Kidney (tissue), 14 donors: ENCODE data around the gene OSBPL2. TPM values are rescaled to one million over a fixed set of nuclear protein-coding genes. Genes with fewer than 3 reads are reported as not detected.

Experiments used
- DNase-seq, 5 donors: peaks; one replicate each; pipeline ENCODE4 v3.0.0-alpha.2; 2013 to 2020
- FAIRE-seq: peaks from 2 replicates; lab custom pipeline; 2012; peaks lifted over from hg19 to GRCh38; lab: Jason Lieb, UNC
- H3K27ac ChIP-seq, 2 donors: one replicate each; pipeline ENCODE4 v1.7.0; 2013; ENCODE audit warnings: low read depth in 2 of 2, low read length in 2 of 2, inconsistent platforms in 1 of 2
- H3K27me3 ChIP-seq: one replicate; pipeline ENCODE4 v1.7.1; 2013; ENCODE audit warnings: low read length, inconsistent platforms; ENCODE audit not compliant: control insufficient read depth, insufficient read depth
- H3K36me3 ChIP-seq, 3 donors: one replicate each; pipeline versions ENCODE4 v1.7.0 to v1.7.1; 2013; ENCODE audit warnings: low read length in 3 of 3, control low read depth in 1 of 3, inconsistent platforms in 1 of 3; ENCODE audit not compliant: insufficient read depth in 3 of 3, control insufficient read depth in 2 of 3
- H3K4me1 ChIP-seq, 3 donors: one replicate each; pipeline versions ENCODE4 v1.7.0 to v1.7.1; 2013; ENCODE audit warnings: low read length in 3 of 3, inconsistent platforms in 1 of 3, low read depth in 1 of 3; ENCODE audit not compliant: control insufficient read depth in 2 of 3, insufficient read depth in 2 of 3
- H3K4me3 ChIP-seq, 3 donors: one replicate each; pipeline versions ENCODE4 v1.7.0 to v1.8.1; 2013; ENCODE audit warnings: low read length in 3 of 3, control low read depth in 1 of 3, inconsistent platforms in 1 of 3
- H3K9ac ChIP-seq, 3 donors: one replicate each; pipeline versions ENCODE4 v1.7.0 to v1.7.1; 2013; ENCODE audit warnings: low read length in 3 of 3, control low read depth in 1 of 3, inconsistent platforms in 1 of 3
- H3K9me3 ChIP-seq, 3 donors: one replicate each; pipeline versions ENCODE4 v1.7.0 to v1.7.1; 2013; ENCODE audit warnings: low read length in 3 of 3, control low read depth in 1 of 3, inconsistent platforms in 1 of 3; ENCODE audit not compliant: control insufficient read depth in 2 of 3, insufficient read depth in 1 of 3
- intact Hi-C: fragments of 100-400 bp; cut with DNase I; formaldehyde crosslinking; loops from one replicate; pipeline ENCODE4 v1.11.1; 2022
- polyA plus RNA-seq: library from polyadenylated mRNA; stranded (reverse); fragments of 350-450 nt; fragmentation: Illumina TruSeq; extraction: RNeasy Lipid Tissue Mini Kit (QIAGEN cat#74804); gene quantifications from one replicate; pipeline ENCODE4 v1.2.3, GENCODE V29; 2014; ENCODE audit warnings: low read depth, low replicate concordance; ENCODE audit not compliant: insufficient read depth
- total RNA-seq: library from RNA; stranded (reverse); fragmentation: NEBNext Ultra II Directional; extraction: Animal tissue kit (Norgen Biotek cat#: 25700); gene quantifications from one replicate; pipeline ENCODE4 v1.2.1, GENCODE V29; 2021
- TF ChIP-seq, protein P1 (sequence below): IDR thresholded peaks from 3 replicates; pipeline ENCODE4 v1.5.1; 2012; ENCODE audit warnings: mild to moderate bottlenecking, moderate library complexity, borderline replicate concordance; ENCODE audit not compliant: insufficient read depth; ENCODE audit errors: extremely low read depth
- donor health status: control.
- donor health status: control.
- donor health status: control.
- donor health status: control.
- donor health status: control.
- donor health status: DM: yes; HTN: yes; CAD: no.
- donor health status: Normal renal cell carcinoma (clear cell type).

OSBPL2 gene
- total and polyA plus RNA-seq, 2 donors from 2014 or later: 20.4 to 57.1 TPM

- FAIRE-seq (no peak), DNase-seq (peak in 1 of 5 donors; percentile 51)
- peaks cover 2% of the 10 kb centered on the region for H3K27me3 ChIP-seq
- no peaks in the 10 kb centered on the region for H3K36me3 ChIP-seq
- no peaks in the 10 kb centered on the region for H3K4me1 ChIP-seq
- no peak overlapping the region for H3K27ac ChIP-seq
- no peaks in the 10 kb centered on the region for H3K9me3 ChIP-seq
- no peak overlapping the region for H3K9ac ChIP-seq
- H3K4me3 ChIP-seq: no peak overlapping the region
- TF ChIP-seq, protein P1, sequence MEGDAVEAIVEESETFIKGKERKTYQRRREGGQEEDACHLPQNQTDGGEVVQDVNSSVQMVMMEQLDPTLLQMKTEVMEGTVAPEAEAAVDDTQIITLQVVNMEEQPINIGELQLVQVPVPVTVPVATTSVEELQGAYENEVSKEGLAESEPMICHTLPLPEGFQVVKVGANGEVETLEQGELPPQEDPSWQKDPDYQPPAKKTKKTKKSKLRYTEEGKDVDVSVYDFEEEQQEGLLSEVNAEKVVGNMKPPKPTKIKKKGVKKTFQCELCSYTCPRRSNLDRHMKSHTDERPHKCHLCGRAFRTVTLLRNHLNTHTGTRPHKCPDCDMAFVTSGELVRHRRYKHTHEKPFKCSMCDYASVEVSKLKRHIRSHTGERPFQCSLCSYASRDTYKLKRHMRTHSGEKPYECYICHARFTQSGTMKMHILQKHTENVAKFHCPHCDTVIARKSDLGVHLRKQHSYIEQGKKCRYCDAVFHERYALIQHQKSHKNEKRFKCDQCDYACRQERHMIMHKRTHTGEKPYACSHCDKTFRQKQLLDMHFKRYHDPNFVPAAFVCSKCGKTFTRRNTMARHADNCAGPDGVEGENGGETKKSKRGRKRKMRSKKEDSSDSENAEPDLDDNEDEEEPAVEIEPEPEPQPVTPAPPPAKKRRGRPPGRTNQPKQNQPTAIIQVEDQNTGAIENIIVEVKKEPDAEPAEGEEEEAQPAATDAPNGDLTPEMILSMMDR: no peak
- intact Hi-C loops: no loop called here
Measured at GRCh38 chr20:62211769-62212288, 26.5 kb upstream of the OSBPL2 start.

GRCh38 chr20:62212299-62212698 is 26.0 kb upstream of the OSBPL2 start:
- H3K27me3 ChIP-seq: peaks cover 5% of the 10 kb centered on the region
- no peaks in the 10 kb centered on the region for H3K36me3 ChIP-seq
- intact Hi-C loops: no loop called here

DNA sequence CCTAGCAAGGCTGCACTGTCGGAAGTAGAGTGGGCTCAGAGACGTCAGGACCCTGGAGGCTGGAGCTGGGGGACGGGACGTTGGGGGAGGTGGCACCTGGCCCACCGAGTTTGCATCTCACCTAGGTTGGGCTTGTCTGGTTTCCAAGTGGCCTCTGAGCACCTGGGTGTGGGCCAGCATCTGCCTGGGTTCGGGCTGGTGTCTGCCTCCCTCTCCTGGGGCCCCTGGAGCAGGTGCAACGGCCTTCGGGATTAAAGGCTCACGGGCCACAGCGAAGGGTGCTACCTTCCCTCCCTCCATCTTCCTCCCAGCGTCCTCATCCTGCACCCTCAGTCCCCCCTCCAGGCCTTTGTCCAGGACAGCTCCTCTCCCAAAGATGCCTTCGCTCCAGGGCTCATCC is 24.3 kb upstream of the OSBPL2 start:
- Histone ChIP-seq H3K27ac (no peak overlapping the region), H3K36me3 (no peaks in the 10 kb centered on the region), H3K4me3 (no peak overlapping the region), H3K9ac (no peak overlapping the region), H3K9me3 (no peaks in the 10 kb centered on the region), H3K4me1 (no peaks in the 10 kb centered on the region), H3K27me3 (peaks cover 14% of the 10 kb centered on the region)
- DNase-seq (no peak), FAIRE-seq (no peak)
- intact Hi-C loops: no loop called here
- TF ChIP-seq, protein P1: no peak

More at GRCh38 chr20:62212299-62212698, 26.0 kb upstream of the OSBPL2 start:
- Histone ChIP-seq H3K4me3 (no peak overlapping the region), H3K27ac (no peak overlapping the region), H3K9ac (no peak overlapping the region), H3K9me3 (no peaks in the 10 kb centered on the region), H3K4me1 (no peaks in the 10 kb centered on the region)
- TF ChIP-seq, protein P1: no peak
- peak in 1 of 5 donors; percentile 44 for DNase-seq
- no peak for FAIRE-seq
